HL-60/S4 treated with retinoic acid at 250 ng/mL for 4 days and 3 days (cell line): ENCODE measurements around the gene ETS1.

ENCODE experiments used
- in situ Hi-C: fragments of 300-500 bp; cut with MboI; formaldehyde crosslinking; loops from 2 replicates; pipeline ENCODE4 v1.7.0; 2022; ENCODE audit warnings: low sequenced_read_pairs

Gene ETS1

GRCh38 chr11:128507936-128508335 is 79.4 kb downstream of the ETS1 start:
- in situ Hi-C loops: no loop called here

GRCh38 chr11:128506999-128507611 is 80.3 kb downstream of the ETS1 start:
- in situ Hi-C loops: no loop called here

- in situ Hi-C loops: no loop called here
These were observed 81.0 kb downstream of the ETS1 start for GRCh38 chr11:128506356-128506755.

GRCh38 chr11:128505449-128506065 is 81.8 kb downstream of the ETS1 start:
- in situ Hi-C loops: no loop called here

- in situ Hi-C loops: no loop called here
These were observed 82.9 kb downstream of the ETS1 start for GRCh38 chr11:128504486-128504885.

GRCh38 chr11:128503245-128503991 is 83.9 kb downstream of the ETS1 start:
- in situ Hi-C loops: no loop called here

- in situ Hi-C loops: no loop called here
These were observed 84.6 kb downstream of the ETS1 start for GRCh38 chr11:128502726-128503125.

- in situ Hi-C loops: no loop called here
These were observed 85.5 kb downstream of the ETS1 start for GRCh38 chr11:128501632-128502549.

GRCh38 chr11:128501008-128501407 is 86.3 kb downstream of the ETS1 start:
- in situ Hi-C loops: no loop called here

GRCh38 chr11:128500493-128500892 is 86.9 kb downstream of the ETS1 start:
- in situ Hi-C loops: no loop called here

- in situ Hi-C loops: no loop called here
These were observed 87.6 kb downstream of the ETS1 start for GRCh38 chr11:128499613-128500253.

GRCh38 chr11:128498721-128499245 is 88.6 kb downstream of the ETS1 start:
- in situ Hi-C loops: no loop called here

- in situ Hi-C loops: no loop called here
These were observed 89.6 kb downstream of the ETS1 start for GRCh38 chr11:128497776-128498095.

GRCh38 chr11:128497061-128497775 is 90.1 kb downstream of the ETS1 start:
- in situ Hi-C loops: no loop called here

GRCh38 chr11:128496692-128497060 is 90.7 kb downstream of the ETS1 start:
- in situ Hi-C loops: no loop called here

GRCh38 chr11:128496249-128496648 is 91.1 kb downstream of the ETS1 start:
- in situ Hi-C loops: no loop called here

GRCh38 chr11:128494418-128495332 is 92.7 kb downstream of the ETS1 start:
- in situ Hi-C loops: no loop called here

GRCh38 chr11:128493570-128493965 is 93.8 kb downstream of the ETS1 start:
- in situ Hi-C loops: no loop called here
